Loucy (cell line): ENCODE data around the gene FAIM.
"Not testable (repeated sequence)": the region's sequence is repeated elsewhere in the genome, so short reads cannot be mapped to it uniquely, and the experiment has no call there.

Experiments
- H2AFZ ChIP-seq: fragments of 200-600 bp; sonication (generic); 2 replicates; pipeline ENCODE4 v1.6.0; 2016; ENCODE audit warnings: antibody characterized with exemption, mild to moderate bottlenecking, low read length, moderate library complexity
- H3F3A ChIP-seq: fragments of 200-600 bp; 2 replicates; pipeline ENCODE4 v1.6.0; 2016; ENCODE audit warnings: antibody characterized with exemption, low read depth, mild to moderate bottlenecking
- H3K27me3 ChIP-seq: fragments of 200-600 bp; sonication (generic); 2 replicates; pipeline ENCODE4 v1.6.1; 2014; ENCODE audit warnings: low read length, mild to moderate bottlenecking; ENCODE audit not compliant: insufficient read depth, poor library complexity, severe bottlenecking
- H3K36me3 ChIP-seq: fragments of 200-600 bp; sonication (generic); 2 replicates; pipeline ENCODE4 v1.6.1; 2016; ENCODE audit warnings: low read length; ENCODE audit not compliant: insufficient read depth
- H3K4me1 ChIP-seq: fragments of 200-600 bp; sonication (generic); 2 replicates; pipeline ENCODE4 v1.5.1; 2014; ENCODE audit warnings: low read length, mild to moderate bottlenecking; ENCODE audit not compliant: insufficient read depth, poor library complexity, severe bottlenecking
- H3K4me2 ChIP-seq: fragments of 200-600 bp; sonication (generic); 2 replicates; pipeline ENCODE4 v1.6.0; 2014; ENCODE audit warnings: antibody characterized with exemption, low read length, low read depth, mild to moderate bottlenecking; ENCODE audit not compliant: poor library complexity, severe bottlenecking
- H3K4me3 ChIP-seq: fragments of 200-600 bp; sonication (generic); 2 replicates; pipeline ENCODE4 v1.5.1; 2014; ENCODE audit warnings: low read length, mild to moderate bottlenecking, mixed read lengths; ENCODE audit not compliant: poor library complexity, severe bottlenecking
- H3K79me2 ChIP-seq: fragments of 200-600 bp; sonication (generic); 2 replicates; pipeline ENCODE4 v1.6.1; 2014; ENCODE audit warnings: low read length; ENCODE audit not compliant: insufficient read depth
- H3K9ac ChIP-seq: fragments of 200-600 bp; sonication (generic); 2 replicates; pipeline ENCODE4 v1.6.0; 2014; ENCODE audit warnings: mild to moderate bottlenecking, low read depth, low read length, moderate library complexity; ENCODE audit not compliant: poor library complexity, severe bottlenecking
- H3K9me2 ChIP-seq: fragments of 200-600 bp; sonication (generic); replicated peaks from 2 replicates; pipeline ENCODE4 v1.6.1; 2016; ENCODE audit warnings: low read depth, low read length, mixed read lengths
- H3K9me3 ChIP-seq: fragments of 200-600 bp; sonication (generic); 2 replicates; pipeline ENCODE4 v1.6.1; 2014; ENCODE audit warnings: mild to moderate bottlenecking, antibody characterized with exemption, low read length, low read depth; ENCODE audit not compliant: insufficient read depth
- H4K20me1 ChIP-seq: fragments of 200-600 bp; sonication (generic); 2 replicates; pipeline ENCODE4 v1.6.0; 2014; ENCODE audit warnings: antibody characterized with exemption, low read length, mild to moderate bottlenecking; ENCODE audit not compliant: insufficient read depth, poor library complexity, severe bottlenecking
- CTCF ChIP-seq: fragments of 200-600 bp; sonication (generic); conservative IDR thresholded peaks from 2 replicates; pipeline ENCODE4 v1.5.1; 2014; ENCODE audit warnings: mild to moderate bottlenecking, antibody characterized with exemption, low read length
- EZH2phosphoT487 ChIP-seq: fragments of 200-600 bp; IDR thresholded peaks from 2 replicates; pipeline ENCODE4 v1.6.1; 2018; ENCODE audit warnings: antibody characterized with exemption, mild to moderate bottlenecking, moderate library complexity, borderline replicate concordance

FAIM gene

GRCh38 chr3:138678086-138678485 lies 69.5 kb downstream of the FAIM start:
- H3K27me3 ChIP-seq: no peaks in the 10 kb centered on the region
- H3K9me2 ChIP-seq: no peaks in the 10 kb centered on the region
- H3K9me3 ChIP-seq: peaks cover 12% of the 10 kb centered on the region; the same call in 1 of the 2 replicates
- H2AFZ ChIP-seq: no peak overlapping the region
- H3F3A ChIP-seq: no peaks in the 10 kb centered on the region
- H3K4me1 ChIP-seq: peaks cover 19% of the 10 kb centered on the region
- no peak overlapping the region for H3K4me3 ChIP-seq
- H3K4me2 ChIP-seq: no peak overlapping the region
- H3K36me3 ChIP-seq: peaks cover 34% of the 10 kb centered on the region
- TF ChIP-seq EZH2phosphoT487 (no peak), CTCF (no peak)
- H3K79me2 ChIP-seq: no peaks in the 10 kb centered on the region
- no peak overlapping the region for H3K9ac ChIP-seq
- no peaks in the 10 kb centered on the region for H4K20me1 ChIP-seq

GRCh38 chr3:138678874-138679392 lies 70.4 kb downstream of the FAIM start:
- Histone ChIP-seq H3K79me2 (no peaks in the 10 kb centered on the region), H3K27me3 (no peaks in the 10 kb centered on the region), H3K9ac (no peak overlapping the region), H2AFZ (no peak overlapping the region), H3K36me3 (peaks cover 30% of the 10 kb centered on the region), H3K4me1 (peaks cover 19% of the 10 kb centered on the region), H3K4me2 (no peak overlapping the region), H3K9me3 (peaks cover 12% of the 10 kb centered on the region; the same call in 1 of the 2 replicates), H3F3A (no peaks in the 10 kb centered on the region), H4K20me1 (no peaks in the 10 kb centered on the region), H3K4me3 (no peak overlapping the region), H3K9me2 (no peaks in the 10 kb centered on the region)
- no peak for TF ChIP-seq CTCF
- TF ChIP-seq EZH2phosphoT487: no peak

GRCh38 chr3:138680974-138681373 lies 72.4 kb downstream of the FAIM start:
- H3K4me2 ChIP-seq: peak overlapping the region; percentile 31
- not testable (repeated sequence) for H4K20me1 ChIP-seq, H3K9me3 ChIP-seq, H3F3A ChIP-seq, H2AFZ ChIP-seq, H3K27me3 ChIP-seq, H3K4me3 ChIP-seq, H3K79me2 ChIP-seq, H3K9me2 ChIP-seq, H3K9ac ChIP-seq
- H3K4me1 ChIP-seq: peaks cover 37% of the 10 kb centered on the region
- peaks cover 15% of the 10 kb centered on the region for H3K36me3 ChIP-seq

GRCh38 chr3:138681463-138682220 lies 73.1 kb downstream of the FAIM start:
- H3K9me2 ChIP-seq: no peaks in the 10 kb centered on the region
- H3K4me3 ChIP-seq: no peak overlapping the region
- H3K9me3 ChIP-seq: 0 out of 2 replicates have a peak, but pooled peaks cover 2% of the 10 kb centered on the region
- no peak overlapping the region for H3K9ac ChIP-seq
- TF ChIP-seq CTCF: no peak
- no peak for TF ChIP-seq EZH2phosphoT487
- no peaks in the 10 kb centered on the region for H3K27me3 ChIP-seq
- H4K20me1 ChIP-seq: no peaks in the 10 kb centered on the region
- H3K4me1 ChIP-seq: peaks cover 39% of the 10 kb centered on the region
- H3K36me3 ChIP-seq: peaks cover 8% of the 10 kb centered on the region
- H2AFZ ChIP-seq: no peak overlapping the region
- peaks cover 3% of the 10 kb centered on the region; the same call in 1 of the 2 replicates for H3F3A ChIP-seq
- no peaks in the 10 kb centered on the region for H3K79me2 ChIP-seq
- H3K4me2 ChIP-seq: peak overlapping the region; percentile 31
